H1 (cell line): ENCODE measurements around the gene MBP. TPM values are rescaled to one million over a fixed set of nuclear protein-coding genes. Genes with fewer than 3 reads are reported as not detected.

ENCODE experiments used
- CTCF ChIA-PET: fragments of 300-600 bp; sonication (Branson Sonifier 250); formaldehyde crosslinking; loops from one replicate; lab custom pipeline; 2021; ENCODE audit not compliant: partially characterized antibody; lab: Charles Lee
- POLR2A ChIA-PET: fragments of 300-600 bp; sonication (Branson Sonifier 250); formaldehyde crosslinking; loops from one replicate; lab custom pipeline; 2021; ENCODE audit warnings: inconsistent platforms; ENCODE audit not compliant: partially characterized antibody; lab: Charles Lee
- DNase-seq, 2 experiments: peaks; one replicate each; pipeline versions ENCODE4 v3.0.0 to v3.0.0-alpha.2; 2010 to 2022; ENCODE audit warnings: low spot score in 2 of 2, low read depth in 1 of 2, mixed read lengths in 1 of 2
- FAIRE-seq: peaks from 2 replicates; lab custom pipeline; 2011; peaks lifted over from hg19 to GRCh38; lab: Jason Lieb, UNC
- H2AFZ ChIP-seq: 2 replicates; pipeline ENCODE4 v1.8.1; 2012; ENCODE audit warnings: low read length, inconsistent platforms
- H2AK5ac ChIP-seq: 2 replicates; pipeline ENCODE4 v1.6.1; 2013; ENCODE audit warnings: low read depth, low read length
- H2BK120ac ChIP-seq: replicated peaks from 2 replicates; pipeline ENCODE3; 2013; ENCODE audit warnings: low read depth, low read length, inconsistent platforms
- H2BK12ac ChIP-seq: 2 replicates; pipeline ENCODE4 v1.6.1; 2013; ENCODE audit warnings: low read depth, low read length
- H2BK15ac ChIP-seq: 2 replicates; pipeline ENCODE4 v1.6.1; 2013; ENCODE audit warnings: low read length
- H2BK20ac ChIP-seq: 2 replicates; pipeline ENCODE4 v1.6.1; 2013; ENCODE audit warnings: low read length
- H2BK5ac ChIP-seq: 2 replicates; pipeline ENCODE4 v1.6.1; 2013; ENCODE audit warnings: low read depth, low read length
- H3K14ac ChIP-seq: 2 replicates; pipeline ENCODE4 v1.6.1; 2013; ENCODE audit warnings: inconsistent platforms; ENCODE audit not compliant: insufficient read length
- H3K18ac ChIP-seq: 2 replicates; pipeline ENCODE4 v1.6.1; 2013; ENCODE audit warnings: low read length; ENCODE audit errors: extremely low read depth
- H3K23ac ChIP-seq: 2 replicates; pipeline ENCODE4 v1.6.1; 2013; ENCODE audit warnings: inconsistent platforms; ENCODE audit not compliant: insufficient read length
- H3K23me2 ChIP-seq: 2 replicates; pipeline ENCODE4 v1.6.1; 2013; ENCODE audit warnings: low read depth, low read length
- H3K27ac ChIP-seq: 2 replicates; pipeline ENCODE4 v1.6.1; 2011; ENCODE audit warnings: low read depth, low read length, inconsistent platforms
- H3K27me3 ChIP-seq, 4 experiments: replicated peaks in 1 of 4; 1 replicate in 1 of 4; 2 replicates in 3 of 4; pipeline versions ENCODE4 v1.6.1 to v1.8.1; 2011 to 2013; ENCODE audit warnings: low read length in 3 of 4, mild to moderate bottlenecking in 3 of 4, inconsistent platforms in 2 of 4, mixed read lengths in 2 of 4, moderate library complexity in 1 of 4; ENCODE audit not compliant: control insufficient read depth in 3 of 4, insufficient read depth in 3 of 4; ENCODE audit errors: extremely low read depth in 1 of 4
- H3K36me3 ChIP-seq, 4 experiments: 2 replicates each; pipeline versions ENCODE4 v1.6.1 to v1.8.1; 2011 to 2013; ENCODE audit warnings: mild to moderate bottlenecking in 4 of 4, low read length in 3 of 4, moderate library complexity in 2 of 4, control low read depth in 1 of 4, inconsistent platforms in 1 of 4; ENCODE audit not compliant: insufficient read depth in 4 of 4, control insufficient read depth in 2 of 4
- H3K4ac ChIP-seq: replicated peaks from 2 replicates; pipeline ENCODE3; 2013; ENCODE audit warnings: low read length, low read depth, mixed read lengths, inconsistent platforms; ENCODE audit not compliant: insufficient read length
- H3K4me1 ChIP-seq, 4 experiments: replicated peaks in 1 of 4; 1 replicate in 1 of 4; 2 replicates in 3 of 4; pipeline versions ENCODE4 v1.6.1 to v1.8.1; 2011 to 2013; ENCODE audit warnings: low read length in 3 of 4, inconsistent platforms in 2 of 4, mixed read lengths in 1 of 4; ENCODE audit not compliant: insufficient read depth in 4 of 4, control insufficient read depth in 3 of 4
- H3K4me2 ChIP-seq, 2 experiments: 2 replicates each; pipeline versions ENCODE4 v1.6.1 to v1.8.1; 2011 to 2013; ENCODE audit warnings: low read depth in 2 of 2, low read length in 2 of 2, control low read depth in 1 of 2, inconsistent platforms in 1 of 2, mild to moderate bottlenecking in 1 of 2; ENCODE audit not compliant: insufficient read depth in 1 of 2
- H3K4me3 ChIP-seq, 4 experiments: fragments of 200-600, 300-600 bp in 1 of 4; sonication (generic), shearing (Covaris generic), sonication (Bioruptor Twin) in 1 of 4; 2 replicates each; pipeline versions ENCODE4 v1.5.1 to v1.8.1; 2011 to 2016; ENCODE audit warnings: low read length in 4 of 4, low read depth in 3 of 4, control low read depth in 2 of 4, inconsistent platforms in 2 of 4, mild to moderate bottlenecking in 2 of 4, mixed read lengths in 1 of 4, moderate library complexity in 1 of 4; ENCODE audit not compliant: insufficient read depth in 2 of 4; ENCODE audit errors: extremely low read depth in 1 of 4
- H3K56ac ChIP-seq: replicated peaks from 2 replicates; pipeline ENCODE3; 2013; ENCODE audit warnings: low read depth, mild to moderate bottlenecking, mixed read lengths, low read length, inconsistent platforms; ENCODE audit not compliant: insufficient read length
- H3K79me1 ChIP-seq: 2 replicates; pipeline ENCODE4 v1.6.1; 2013; ENCODE audit warnings: low read depth, low read length, control low read depth
- H3K79me2 ChIP-seq, 2 experiments: 2 replicates each; pipeline versions ENCODE4 v1.6.1 to v1.8.1; 2012 to 2013; ENCODE audit warnings: low read length in 2 of 2, mild to moderate bottlenecking in 2 of 2, inconsistent platforms in 1 of 2; ENCODE audit not compliant: insufficient read depth in 2 of 2, control insufficient read depth in 1 of 2
- H3K9ac ChIP-seq, 4 experiments: replicated peaks in 1 of 4; 1 replicate in 1 of 4; 2 replicates in 3 of 4; pipeline versions ENCODE4 v1.6.1 to v1.8.1; 2011 to 2013; ENCODE audit warnings: low read depth in 3 of 4, low read length in 3 of 4, control low read depth in 2 of 4, mild to moderate bottlenecking in 2 of 4, moderate library complexity in 2 of 4, inconsistent platforms in 1 of 4; ENCODE audit errors: extremely low read depth in 1 of 4
- H3K9me3 ChIP-seq, 2 experiments: 2 replicates each; pipeline versions ENCODE4 v1.6.1 to v1.8.1; 2012 to 2013; ENCODE audit warnings: mild to moderate bottlenecking in 2 of 2, moderate library complexity in 2 of 2, control low read depth in 1 of 2, inconsistent platforms in 1 of 2, low read depth in 1 of 2, low read length in 1 of 2, mixed read lengths in 1 of 2; ENCODE audit not compliant: insufficient read depth in 2 of 2
- H4K20me1 ChIP-seq, 2 experiments: replicated peaks in 1 of 2; 2 replicates each; pipeline versions ENCODE3 to v1.8.1; 2011 to 2013; ENCODE audit warnings: inconsistent platforms in 2 of 2, low read length in 2 of 2, mild to moderate bottlenecking in 1 of 2; ENCODE audit not compliant: insufficient read depth in 2 of 2, control insufficient read depth in 1 of 2
- H4K5ac ChIP-seq: 2 replicates; pipeline ENCODE4 v1.6.1; 2013; ENCODE audit warnings: low read length, low read depth, mixed read lengths, inconsistent platforms; ENCODE audit not compliant: insufficient read length
- H4K8ac ChIP-seq: 2 replicates; pipeline ENCODE4 v1.8.0; 2013; ENCODE audit warnings: mild to moderate bottlenecking, moderate library complexity, low read length, inconsistent platforms; ENCODE audit not compliant: insufficient read depth; ENCODE audit errors: extremely low read depth
- H4K91ac ChIP-seq: replicated peaks from 2 replicates; pipeline ENCODE3; 2013; ENCODE audit warnings: low read length, mixed read lengths, inconsistent platforms; ENCODE audit not compliant: insufficient read length
- CBX5 ChIP-seq: fragments of 300-800, 300-1000 bp; sonication (generic); IDR thresholded peaks from 2 replicates; pipeline ENCODE4 v1.7.1; 2016; ENCODE audit warnings: antibody characterized with exemption, low read length, low read depth
- CHD1 ChIP-seq: IDR thresholded peaks from 2 replicates; pipeline ENCODE4 v1.6.1; 2012; ENCODE audit warnings: low read depth, low read length, improper control_type of control experiment
- POLR2A ChIP-seq, 2 experiments: IDR thresholded peaks; 1 replicate in 1 of 2; 2 replicates in 1 of 2; pipeline ENCODE4 v1.6.1; 2011; ENCODE audit warnings: low read depth in 2 of 2, low read length in 2 of 2, mild to moderate bottlenecking in 2 of 2; ENCODE audit errors: control extremely low read depth in 1 of 2
- RAD21 ChIP-seq, 2 experiments: IDR thresholded peaks in 1 of 2; conservative IDR thresholded peaks in 1 of 2; 2 replicates each; pipeline ENCODE4 v1.6.1; 2011; ENCODE audit warnings: low read depth in 2 of 2, low read length in 2 of 2, improper control_type of control experiment in 1 of 2, inconsistent platforms in 1 of 2, mild to moderate bottlenecking in 1 of 2, moderate library complexity in 1 of 2
- ZNF274 ChIP-seq: IDR thresholded peaks from 2 replicates; pipeline ENCODE4 v1.7.0; 2012; ENCODE audit warnings: low read length, borderline replicate concordance; ENCODE audit errors: extremely low read depth
- WGBS, 2 experiments: shearing (Covaris generic) in 1 of 2; methylation state at CpG; one replicate each; pipeline versions ENCODE4 v1.1.6 to v1.1.7; 2013 to 2015; ENCODE audit warnings: low lambda C conversion rate in 2 of 2, mixed read lengths in 2 of 2, inconsistent platforms in 1 of 2, low coverage in 1 of 2, missing lambda C conversion rate in 1 of 2; ENCODE audit not compliant: insufficient replicate concordance in 2 of 2, insufficient coverage in 1 of 2, insufficient read length in 1 of 2; ENCODE audit errors: extremely low coverage in 1 of 2, missing lambda C conversion rate in 1 of 2; 5-methylcytosine and 5-hydroxymethylcytosine counted together
- polyA plus RNA-seq, 7 experiments: library from polyadenylated mRNA; depleted of rRNA in 3 of 7; stranded (reverse) in 5 of 7; unstranded in 2 of 7; fragments of >200 nt in 5 of 7; fragments of 200-250 nt in 2 of 7; gene quantifications; 1 replicate in 5 of 7; 2 replicates in 1 of 7; 4 replicates in 1 of 7; pipeline versions ENCODE4 v1.2.1 to v1.2.3, GENCODE V29; 2011 to 2013; ENCODE audit warnings: missing spikeins in 2 of 7, mixed read lengths in 2 of 7
- total RNA-seq: library from RNA; stranded (reverse); fragmentation: NEBNext Ultra II Directional; extraction: Animal tissue kit (Norgen Biotek cat#: 25700); gene quantifications from 2 replicates; pipeline ENCODE4 v1.2.1, GENCODE V29; 2021

MBP gene
- total and polyA plus RNA-seq, 2 of the 8 experiments (the other 6 are each of a cell fraction or from before 2014, with no cell fraction given): 7.7 to 19.2 TPM

DNA sequence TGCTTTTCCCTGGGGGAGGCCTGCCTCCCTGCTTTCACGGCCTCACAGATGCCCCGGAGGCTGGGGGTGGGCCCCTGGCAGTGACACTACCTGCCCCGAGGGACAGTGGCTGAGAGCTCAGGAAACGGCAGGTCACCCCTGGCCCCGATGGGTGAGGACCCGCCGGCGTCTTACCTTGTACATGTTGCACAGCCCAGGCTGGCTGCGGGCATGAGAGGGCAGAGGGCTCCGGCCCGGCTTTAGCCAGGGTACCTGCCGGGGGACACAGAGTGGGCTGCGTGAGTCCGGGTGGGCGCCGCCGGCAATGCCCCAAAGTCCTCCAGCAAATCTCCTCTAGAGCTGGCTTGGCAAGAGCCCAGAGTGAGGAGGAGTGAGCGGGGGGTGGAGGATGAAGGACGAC lies 122.9 kb downstream of the MBP start:
- Histone ChIP-seq H4K8ac (no peak overlapping the region), H4K5ac (no peak overlapping the region), H2BK15ac (no peak overlapping the region), H3K4me3 (no peak overlapping the region), H2BK5ac (no peak overlapping the region), H3K23ac (no peak overlapping the region), H4K91ac (no peak overlapping the region), H3K27me3 (no peaks in the 10 kb centered on the region; a peak in 1 of 7 replicates), H3K9ac (no peak overlapping the region), H2AFZ (no peak overlapping the region), H2BK120ac (no peak overlapping the region), H2AK5ac (no peak overlapping the region), H3K18ac (no peak overlapping the region), H3K14ac (no peak overlapping the region), H3K27ac (no peak overlapping the region), H4K20me1 (no peaks in the 10 kb centered on the region), H3K4me2 (no peak overlapping the region), H2BK20ac (no peak overlapping the region), H2BK12ac (no peak overlapping the region), H3K56ac (no peak overlapping the region), H3K79me2 (no peaks in the 10 kb centered on the region), H3K23me2 (no peaks in the 10 kb centered on the region), H3K9me3 (no peaks in the 10 kb centered on the region), H3K79me1 (no peaks in the 10 kb centered on the region), H3K4ac (no peak overlapping the region), H3K36me3 (no peaks in the 10 kb centered on the region), H3K4me1 (peaks cover 1 to 15% (median 8%) of the 10 kb centered on the region in 4 experiments; a peak in 5 of 7 replicates)
- no peak for FAIRE-seq
- WGBS, 2 experiments: 96% methylated on average over 17 of the region's 19 CpGs; no CpG with 5 or more reads in 1 of the 2 experiments
- CTCF ChIA-PET: interaction anchor here (1.1 to 7.5 kb wide), 7 partner anchors 10 to 207 kb away, joined by 3 to 33 read pairs (median 3); no protein-coding TSS in a partner anchor
- DNase-seq: no peak
- TF ChIP-seq POLR2A (IDR thresholded peaks at IDR 0.05; ENCODE audit: control extremely low read depth in 1 of 2, low read depth in 2 of 2, low read length in 2 of 2): no peak
- no peak for TF ChIP-seq CHD1
- no peak for TF ChIP-seq RAD21 (IDR thresholded peaks at IDR 0.05 in 1 of 2, conservative IDR thresholded peaks at IDR 0.05 in 1 of 2; ENCODE audit: low read depth in 2 of 2, low read length in 2 of 2)
- no peak for TF ChIP-seq CBX5
- no peak for TF ChIP-seq ZNF274
- POLR2A ChIA-PET: no interaction called here
